Right lobe of liver (tissue), 4 donors: ENCODE results near the gene DCDC1.

ENCODE experiments used
- POLR2A ChIP-seq: fragments of 450-650 bp; IDR thresholded peaks from one replicate; pipeline ENCODE4 v1.6.1; 2017; ENCODE audit warnings: antibody characterized with exemption, mild to moderate bottlenecking
- TF ChIP-seq, protein P1 (sequence below), 4 donors: fragments of 200-600 bp in 3 of 4; fragments of 450-650 bp in 1 of 4; IDR thresholded peaks; one replicate each; pipeline versions ENCODE4 v1.5.1 to v1.8.0; 2016 to 2022; ENCODE audit warnings: antibody characterized with exemption in 4 of 4, mild to moderate bottlenecking in 2 of 4
- donor health status: DM: no; HTN: no; CAD: no.
- donor health status: DM: no; HTN: no; CAD: no.
- donor health status: DM: no; HTN: yes; CAD: no.

DNA sequence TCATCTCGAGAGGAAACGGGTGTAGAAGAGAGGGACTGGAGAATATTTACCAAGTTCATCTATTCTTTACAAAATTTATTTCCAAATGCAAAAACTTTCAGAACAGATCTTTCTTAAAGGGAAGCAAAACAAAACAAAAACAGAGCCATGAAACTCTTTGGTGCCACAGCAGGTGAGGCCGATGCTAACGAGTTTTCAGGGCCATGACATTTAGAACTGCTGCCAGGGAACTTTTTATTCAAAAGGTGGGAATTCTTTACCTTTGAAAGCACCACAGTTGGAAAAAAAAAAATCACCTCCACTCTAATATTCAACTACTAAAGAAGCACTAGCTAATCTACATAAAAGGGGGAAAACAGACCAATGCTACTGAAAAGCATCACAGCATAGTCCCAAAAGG lies 230.1 kb downstream of the DCDC1 start:
- TF ChIP-seq, protein P1, sequence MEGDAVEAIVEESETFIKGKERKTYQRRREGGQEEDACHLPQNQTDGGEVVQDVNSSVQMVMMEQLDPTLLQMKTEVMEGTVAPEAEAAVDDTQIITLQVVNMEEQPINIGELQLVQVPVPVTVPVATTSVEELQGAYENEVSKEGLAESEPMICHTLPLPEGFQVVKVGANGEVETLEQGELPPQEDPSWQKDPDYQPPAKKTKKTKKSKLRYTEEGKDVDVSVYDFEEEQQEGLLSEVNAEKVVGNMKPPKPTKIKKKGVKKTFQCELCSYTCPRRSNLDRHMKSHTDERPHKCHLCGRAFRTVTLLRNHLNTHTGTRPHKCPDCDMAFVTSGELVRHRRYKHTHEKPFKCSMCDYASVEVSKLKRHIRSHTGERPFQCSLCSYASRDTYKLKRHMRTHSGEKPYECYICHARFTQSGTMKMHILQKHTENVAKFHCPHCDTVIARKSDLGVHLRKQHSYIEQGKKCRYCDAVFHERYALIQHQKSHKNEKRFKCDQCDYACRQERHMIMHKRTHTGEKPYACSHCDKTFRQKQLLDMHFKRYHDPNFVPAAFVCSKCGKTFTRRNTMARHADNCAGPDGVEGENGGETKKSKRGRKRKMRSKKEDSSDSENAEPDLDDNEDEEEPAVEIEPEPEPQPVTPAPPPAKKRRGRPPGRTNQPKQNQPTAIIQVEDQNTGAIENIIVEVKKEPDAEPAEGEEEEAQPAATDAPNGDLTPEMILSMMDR (IDR thresholded peaks at IDR 0.05): no peak
- no peak for TF ChIP-seq POLR2A
